Glutamatergic neuron (in vitro differentiated cells): ENCODE measurements around the gene STX4. TPM values are rescaled to one million over a fixed set of nuclear protein-coding genes. Genes with fewer than 3 reads are reported as not detected.

Experiments
- DNase-seq: peaks from one replicate; pipeline ENCODE4 v3.0.0; 2022
- H3K27ac Mint-ChIP-seq: one replicate; pipeline ENCODE4 v1.8.0; 2020; ENCODE audit warnings: mild to moderate bottlenecking, mixed read lengths, inconsistent platforms; ENCODE audit not compliant: unreplicated experiment
- H3K27me3 Mint-ChIP-seq: one replicate; pipeline ENCODE4 v1.8.0; 2020; ENCODE audit warnings: mild to moderate bottlenecking, moderate library complexity, mixed read lengths, inconsistent platforms; ENCODE audit not compliant: unreplicated experiment
- H3K36me3 Mint-ChIP-seq: one replicate; pipeline ENCODE4 v1.8.0; 2020; ENCODE audit warnings: mild to moderate bottlenecking, mixed read lengths, inconsistent platforms; ENCODE audit not compliant: unreplicated experiment
- H3K4me1 Mint-ChIP-seq: one replicate; pipeline ENCODE4 v1.8.0; 2020; ENCODE audit warnings: mild to moderate bottlenecking, low read depth, mixed read lengths, inconsistent platforms; ENCODE audit not compliant: unreplicated experiment
- H3K4me3 Mint-ChIP-seq: one replicate; pipeline ENCODE4 v1.8.0; 2020; ENCODE audit warnings: mild to moderate bottlenecking, mixed read lengths, inconsistent platforms; ENCODE audit not compliant: unreplicated experiment
- H3K9me3 Mint-ChIP-seq: one replicate; pipeline ENCODE4 v1.8.0; 2020; ENCODE audit warnings: mild to moderate bottlenecking, moderate library complexity, mixed read lengths, inconsistent platforms; ENCODE audit not compliant: unreplicated experiment
- CTCF ChIP-seq: fragments of 200-600 bp; sonication (generic); IDR thresholded peaks from one replicate; pipeline ENCODE4 v1.5.0; 2021; ENCODE audit not compliant: partially characterized antibody, unreplicated experiment
- total RNA-seq: library from RNA; stranded (reverse); fragmentation: NEBNext Ultra II Directional; extraction: Animal tissue kit (Norgen Biotek cat#: 25700); gene quantifications from one replicate; pipeline ENCODE4 v1.2.1, GENCODE V29; 2021; ENCODE audit not compliant: unreplicated experiment

The STX4 gene
- total RNA-seq, 1 donor from 2014 or later: 23.4 TPM

- Mint-ChIP-seq H3K27ac (no peak overlapping the region), H3K9me3 (peaks cover 14% of the 10 kb centered on the region), H3K36me3 (peaks cover 5% of the 10 kb centered on the region), H3K27me3 (peaks cover 11% of the 10 kb centered on the region), H3K4me3 (no peak overlapping the region), H3K4me1 (no peaks in the 10 kb centered on the region)
- peak; percentile 36 for TF ChIP-seq CTCF
- DNase-seq: no peak
These were observed 47.0 kb upstream of the STX4 start for GRCh38 chr16:30986129-30986991.

- Mint-ChIP-seq H3K27me3 (peaks cover 9% of the 10 kb centered on the region), H3K36me3 (peaks cover 3% of the 10 kb centered on the region), H3K4me3 (no peak overlapping the region), H3K27ac (no peak overlapping the region), H3K9me3 (peaks cover 9% of the 10 kb centered on the region), H3K4me1 (no peaks in the 10 kb centered on the region)
- no peak for DNase-seq
- no peak for TF ChIP-seq CTCF
These were observed 45.7 kb upstream of the STX4 start for GRCh38 chr16:30987581-30988190.

- Mint-ChIP-seq H3K4me1 (no peaks in the 10 kb centered on the region), H3K27ac (no peak overlapping the region), H3K36me3 (no peaks in the 10 kb centered on the region), H3K9me3 (peaks cover 8% of the 10 kb centered on the region), H3K27me3 (peaks cover 7% of the 10 kb centered on the region), H3K4me3 (no peak overlapping the region)
- no peak for DNase-seq
- TF ChIP-seq CTCF: no peak
These were observed 43.8 kb upstream of the STX4 start for GRCh38 chr16:30989469-30990047.

GRCh38 chr16:30990105-30990504 is 43.3 kb upstream of the STX4 start:
- no peak overlapping the region for H3K4me3 Mint-ChIP-seq
- DNase-seq: no peak
- no peak for TF ChIP-seq CTCF
- no peaks in the 10 kb centered on the region for H3K36me3 Mint-ChIP-seq
- no peak overlapping the region for H3K27ac Mint-ChIP-seq
- H3K4me1 Mint-ChIP-seq: no peaks in the 10 kb centered on the region
- H3K27me3 Mint-ChIP-seq: peaks cover 7% of the 10 kb centered on the region
- H3K9me3 Mint-ChIP-seq: peaks cover 8% of the 10 kb centered on the region

GRCh38 chr16:30991052-30991451 is 42.3 kb upstream of the STX4 start:
- no peak overlapping the region for H3K4me3 Mint-ChIP-seq
- DNase-seq: no peak
- H3K4me1 Mint-ChIP-seq: no peaks in the 10 kb centered on the region
- H3K9me3 Mint-ChIP-seq: peaks cover 8% of the 10 kb centered on the region
- no peaks in the 10 kb centered on the region for H3K36me3 Mint-ChIP-seq
- no peak for TF ChIP-seq CTCF
- H3K27me3 Mint-ChIP-seq: peaks cover 6% of the 10 kb centered on the region
- peak overlapping the region; percentile 25 for H3K27ac Mint-ChIP-seq
